HG02938 (cell line): ENCODE results near the gene NFAM1.

Experiments used
- ATAC-seq: cut with Tn5 transposase; IDR thresholded peaks from one replicate; pipeline ENCODE4 v1.9.1; 2021; ENCODE audit warnings: mild to moderate bottlenecking, moderate library complexity; ENCODE audit not compliant: unreplicated experiment

NFAM1 gene

GRCh38 chr22:42337356-42337755 is 94.8 kb downstream of the NFAM1 start:
- no peak for ATAC-seq

- no peak for ATAC-seq
These were observed 95.5 kb downstream of the NFAM1 start for GRCh38 chr22:42336527-42337227.

GRCh38 chr22:42335839-42336378 is 96.3 kb downstream of the NFAM1 start:
- no peak for ATAC-seq

GRCh38 chr22:42334875-42335512 is 97.2 kb downstream of the NFAM1 start:
- ATAC-seq, result no peak

- no peak for ATAC-seq
These were observed 98.7 kb downstream of the NFAM1 start for GRCh38 chr22:42333544-42333943.

- ATAC-seq, result no peak
These were observed 100.1 kb downstream of the NFAM1 start for GRCh38 chr22:42332089-42332488.

GRCh38 chr22:42331014-42331413 is 101.2 kb downstream of the NFAM1 start:
- ATAC-seq, result no peak
